ENCODE results near the gene IL16. TPM values are rescaled to one million over a fixed set of nuclear protein-coding genes. Genes with fewer than 3 reads are reported as not detected.

The IL16 gene
- total RNA-seq, 1 experiment from 2014 or later: 1.8 TPM

GRCh38 chr15:81279621-81280485 is 83.2 kb downstream of the IL16 start:
- DNase-seq (ENCODE audit: low spot score): no peak
- peaks cover 6% of the 10 kb centered on the region for H3K9me3 ChIP-seq (ENCODE audit: low read depth, low read length, poor library complexity, severe bottlenecking)
- POLR2A ChIA-PET (ENCODE audit: low non-redundant PET): interaction anchor here (0.6 kb wide), 1 partner anchor 17 kb away, joined by 4 read pairs; no protein-coding TSS in a partner anchor
- CTCF ChIA-PET: no interaction called here
- no peak overlapping the region for H3K4me3 ChIP-seq (ENCODE audit: low read depth, low read length, poor library complexity, severe bottlenecking)
- no peaks in the 10 kb centered on the region for H3K36me3 ChIP-seq (ENCODE audit: insufficient read depth, low read length, poor library complexity, severe bottlenecking)
- H3K27ac ChIP-seq (ENCODE audit: low read depth, low read length, poor library complexity, severe bottlenecking): no peak overlapping the region
- H3K27me3 ChIP-seq (replicated peaks; ENCODE audit: insufficient read depth, low read depth, low read length, poor library complexity): no peaks in the 10 kb centered on the region
- no TSS peak for BruUV-seq (replicated peaks)
- H3K4me1 ChIP-seq (ENCODE audit: insufficient read depth, low read length, poor library complexity, severe bottlenecking): no peaks in the 10 kb centered on the region
- no peak for TF ChIP-seq EZH2 (IDR thresholded peaks at IDR 0.05; ENCODE audit: borderline replicate concordance, low read depth, low read length, poor library complexity, severe bottlenecking)
- TF ChIP-seq CTCF (conservative IDR thresholded peaks at IDR 0.05; ENCODE audit: low read depth, low read length): no peak
- intact Hi-C loops (cut with micrococcal nuclease; ENCODE audit: unreplicated experiment): loop anchor here (5.0 to 10.0 kb wide), 2 partner anchors 42 to 195 kb away; partner anchors contain the start of gene STARD5

GRCh38 chr15:81280696-81281455 is 84.2 kb downstream of the IL16 start:
- no peaks in the 10 kb centered on the region for H3K4me1 ChIP-seq (ENCODE audit: insufficient read depth, low read length, poor library complexity, severe bottlenecking)
- H3K27ac ChIP-seq (ENCODE audit: low read depth, low read length, poor library complexity, severe bottlenecking): no peak overlapping the region
- CTCF ChIA-PET: no interaction called here
- H3K9me3 ChIP-seq (ENCODE audit: low read depth, low read length, poor library complexity, severe bottlenecking): peaks cover 6% of the 10 kb centered on the region
- TF ChIP-seq EZH2 (IDR thresholded peaks at IDR 0.05; ENCODE audit: borderline replicate concordance, low read depth, low read length, poor library complexity, severe bottlenecking) (no peak), CTCF (conservative IDR thresholded peaks at IDR 0.05; ENCODE audit: low read depth, low read length) (no peak)
- DNase-seq (ENCODE audit: low spot score): peak; percentile 14
- POLR2A ChIA-PET (ENCODE audit: low non-redundant PET): no interaction called here
- intact Hi-C loops (cut with micrococcal nuclease; ENCODE audit: unreplicated experiment): no loop called here
- no peaks in the 10 kb centered on the region for H3K36me3 ChIP-seq (ENCODE audit: insufficient read depth, low read length, poor library complexity, severe bottlenecking)
- no peak overlapping the region for H3K4me3 ChIP-seq (ENCODE audit: low read depth, low read length, poor library complexity, severe bottlenecking)
- no peaks in the 10 kb centered on the region for H3K27me3 ChIP-seq (replicated peaks; ENCODE audit: insufficient read depth, low read depth, low read length, poor library complexity)
- BruUV-seq (replicated peaks): no TSS peak

GRCh38 chr15:81281456-81281735 is 84.7 kb downstream of the IL16 start:
- no peaks in the 10 kb centered on the region for H3K36me3 ChIP-seq (ENCODE audit: insufficient read depth, low read length, poor library complexity, severe bottlenecking)
- no peak overlapping the region for H3K27ac ChIP-seq (ENCODE audit: low read depth, low read length, poor library complexity, severe bottlenecking)
- BruUV-seq (replicated peaks): no TSS peak
- intact Hi-C loops (cut with micrococcal nuclease; ENCODE audit: unreplicated experiment): no loop called here
- H3K9me3 ChIP-seq (ENCODE audit: low read depth, low read length, poor library complexity, severe bottlenecking): peaks cover 6% of the 10 kb centered on the region
- CTCF ChIA-PET: no interaction called here
- TF ChIP-seq EZH2 (IDR thresholded peaks at IDR 0.05; ENCODE audit: borderline replicate concordance, low read depth, low read length, poor library complexity, severe bottlenecking): no peak
- TF ChIP-seq CTCF (conservative IDR thresholded peaks at IDR 0.05; ENCODE audit: low read depth, low read length): no peak
- no peaks in the 10 kb centered on the region for H3K4me1 ChIP-seq (ENCODE audit: insufficient read depth, low read length, poor library complexity, severe bottlenecking)
- no peak for DNase-seq (ENCODE audit: low spot score)
- no peak overlapping the region for H3K4me3 ChIP-seq (ENCODE audit: low read depth, low read length, poor library complexity, severe bottlenecking)
- POLR2A ChIA-PET (ENCODE audit: low non-redundant PET): no interaction called here
- H3K27me3 ChIP-seq (replicated peaks; ENCODE audit: insufficient read depth, low read depth, low read length, poor library complexity): no peaks in the 10 kb centered on the region
